BLaER1 treated with 17β-estradiol and CSF1 and Interleukin-3, amounts not matched to agents 10 nM and 100 nM (cell line): ENCODE results near the gene DMRTC1.
"Not testable (repeated sequence)": the region's sequence is repeated elsewhere in the genome, so short reads cannot be mapped to it uniquely, and the experiment has no call there.

ENCODE experiments used
- H3K27ac ChIP-seq, 11 experiments: shearing (Covaris generic); formaldehyde crosslinking; 2 replicates each; pipeline ENCODE4 v1.8.1; 2022
- H3K27me3 ChIP-seq, 11 experiments: shearing (Covaris generic); formaldehyde crosslinking; 2 replicates each; pipeline ENCODE4 v1.8.1; 2022
- H3K36me3 ChIP-seq, 11 experiments: shearing (Covaris generic); formaldehyde crosslinking; 2 replicates each; pipeline ENCODE4 v1.8.1; 2022
- H3K4me1 ChIP-seq, 10 experiments: shearing (Covaris generic); formaldehyde crosslinking; 2 replicates each; pipeline ENCODE4 v1.8.1; 2022
- H3K4me2 ChIP-seq, 11 experiments: shearing (Covaris generic); formaldehyde crosslinking; 2 replicates each; pipeline ENCODE4 v1.8.1; 2022
- H3K4me3 ChIP-seq, 10 experiments: shearing (Covaris generic); formaldehyde crosslinking; 2 replicates each; pipeline ENCODE4 v1.8.1; 2022
- H3K9ac ChIP-seq, 11 experiments: shearing (Covaris generic); formaldehyde crosslinking; 2 replicates each; pipeline ENCODE4 v1.8.1; 2022
- H3K9me3 ChIP-seq, 11 experiments: shearing (Covaris generic); formaldehyde crosslinking; replicated peaks in 1 of 11; 2 replicates each; pipeline ENCODE4 v1.8.1; 2022
- H4K20me1 ChIP-seq, 11 experiments: shearing (Covaris generic); formaldehyde crosslinking; 2 replicates each; pipeline ENCODE4 v1.8.1; 2022

DMRTC1 gene

GRCh38 chrX:72882898-72883297, 60.7 kb downstream of the DMRTC1 start:
- H3K4me2 ChIP-seq, H3K27ac ChIP-seq, H3K36me3 ChIP-seq, H3K27me3 ChIP-seq, H3K4me1 ChIP-seq, H3K4me3 ChIP-seq, H3K9ac ChIP-seq, H3K9me3 ChIP-seq, H4K20me1 ChIP-seq: not testable (repeated sequence)

DNA sequence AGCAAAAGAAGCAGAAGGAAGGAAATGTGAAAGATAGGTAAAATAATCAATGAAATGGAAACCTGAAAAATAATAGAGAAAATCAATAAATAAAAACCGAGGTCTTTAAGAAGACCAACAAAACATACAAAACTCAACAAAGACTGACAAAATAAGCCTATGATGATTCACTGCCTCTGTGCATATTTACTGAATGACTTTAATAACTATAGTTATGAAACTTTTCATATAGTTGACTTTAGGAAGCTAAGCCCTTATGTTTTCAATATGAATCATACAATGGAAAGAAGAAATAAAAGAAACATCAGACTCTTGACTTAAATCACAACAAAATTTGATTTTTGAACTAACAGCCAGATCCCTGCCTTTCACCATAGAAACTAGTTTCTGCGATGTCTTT, 106.1 kb downstream of the DMRTC1 start:
- H3K4me3 ChIP-seq, H3K9me3 ChIP-seq, H3K27me3 ChIP-seq, H3K4me2 ChIP-seq, H3K27ac ChIP-seq, H4K20me1 ChIP-seq, H3K9ac ChIP-seq, H3K36me3 ChIP-seq, H3K4me1 ChIP-seq: not testable (repeated sequence)

DNA sequence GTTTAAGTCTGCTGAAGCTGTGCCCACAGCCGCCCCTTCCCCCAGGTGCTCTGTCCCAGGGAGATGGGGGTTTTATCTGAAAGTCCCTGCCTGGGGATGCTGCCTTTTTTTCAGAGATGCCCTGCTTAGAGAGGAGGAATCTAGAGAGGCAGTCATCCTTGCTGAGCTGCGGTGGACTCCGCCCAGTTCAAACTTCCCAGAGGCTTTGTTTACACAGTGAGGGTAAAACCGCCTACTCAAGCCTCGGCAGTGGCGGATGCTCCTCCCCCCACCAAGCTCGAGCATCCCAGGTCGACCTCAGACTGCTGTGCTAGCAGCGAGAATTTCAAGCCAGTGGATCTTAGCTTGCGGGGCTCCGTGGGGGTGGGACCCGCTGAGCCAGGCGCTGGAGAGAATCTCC, 112.9 kb downstream of the DMRTC1 start:
- H3K4me1 ChIP-seq, H3K9me3 ChIP-seq, H4K20me1 ChIP-seq, H3K27ac ChIP-seq, H3K36me3 ChIP-seq, H3K4me3 ChIP-seq, H3K27me3 ChIP-seq, H3K9ac ChIP-seq, H3K4me2 ChIP-seq: not testable (repeated sequence)
